ENCODE data around the gene MTOR. TPM values are rescaled to one million over a fixed set of nuclear protein-coding genes. Genes with fewer than 3 reads are reported as not detected.
A peak's percentile ranks its signal among the peaks of the same experiment; 100 is the strongest.

Gene MTOR
- polyA plus RNA-seq, 1 donor from 2014 or later: 6.9 TPM

DNA sequence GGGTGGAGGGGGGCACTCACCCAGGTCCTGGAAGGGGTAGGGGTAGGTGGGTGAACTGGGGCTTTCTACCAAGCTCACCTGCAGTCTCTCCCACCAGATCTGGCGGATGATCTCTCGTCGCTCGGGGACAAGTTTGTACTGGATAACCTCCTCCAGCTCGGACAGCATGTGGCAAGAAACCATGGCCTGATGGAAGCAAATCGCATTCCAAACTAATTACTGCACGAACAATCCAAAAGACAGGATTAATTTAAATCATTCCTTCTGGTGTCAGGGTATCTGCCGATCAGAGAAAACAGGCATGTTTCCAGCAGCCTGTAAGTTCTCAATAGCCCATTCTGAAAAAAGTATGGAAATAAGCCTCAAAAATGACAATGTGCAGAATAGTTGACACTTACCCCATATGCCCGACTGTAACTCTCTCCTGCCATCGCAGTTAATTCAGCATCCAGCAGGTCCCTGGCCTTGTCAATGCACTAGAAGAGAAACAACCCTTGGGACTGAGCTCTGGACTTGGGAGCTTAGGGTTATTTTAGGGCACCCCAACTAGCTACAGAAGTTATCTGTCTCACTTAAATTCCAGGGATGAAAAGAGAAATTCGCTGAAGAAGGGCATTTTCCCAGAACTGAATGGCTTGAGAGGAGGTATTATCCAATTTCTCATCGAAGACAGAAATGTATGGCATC, 117.6 kb downstream of the MTOR start:
- no peaks in the 10 kb centered on the region for H3K9me3 Mint-ChIP-seq
- H3K27ac Mint-ChIP-seq: no peak overlapping the region
- no peaks in the 10 kb centered on the region for H3K4me1 Mint-ChIP-seq
- no peak overlapping the region for H3K4me3 Mint-ChIP-seq
- H3K27me3 Mint-ChIP-seq: no peaks in the 10 kb centered on the region
- peaks cover 2% of the 10 kb centered on the region for H3K36me3 Mint-ChIP-seq

- H3K36me3 Mint-ChIP-seq: peaks cover 1% of the 10 kb centered on the region
- no peak overlapping the region for H3K27ac Mint-ChIP-seq
- no peaks in the 10 kb centered on the region for H3K4me1 Mint-ChIP-seq
- no peaks in the 10 kb centered on the region for H3K9me3 Mint-ChIP-seq
- H3K4me3 Mint-ChIP-seq: no peak overlapping the region
- no peaks in the 10 kb centered on the region for H3K27me3 Mint-ChIP-seq
Observed at GRCh38 chr1:11143907-11144306, 118.4 kb downstream of the MTOR start.

GRCh38 chr1:11143401-11143800, 119.0 kb downstream of the MTOR start:
- H3K27me3 Mint-ChIP-seq: no peaks in the 10 kb centered on the region
- no peak overlapping the region for H3K4me3 Mint-ChIP-seq
- peaks cover 1% of the 10 kb centered on the region for H3K36me3 Mint-ChIP-seq
- no peaks in the 10 kb centered on the region for H3K9me3 Mint-ChIP-seq
- H3K27ac Mint-ChIP-seq: peak overlapping the region in 1 of 3 donors; percentile 26
- no peaks in the 10 kb centered on the region for H3K4me1 Mint-ChIP-seq

DNA sequence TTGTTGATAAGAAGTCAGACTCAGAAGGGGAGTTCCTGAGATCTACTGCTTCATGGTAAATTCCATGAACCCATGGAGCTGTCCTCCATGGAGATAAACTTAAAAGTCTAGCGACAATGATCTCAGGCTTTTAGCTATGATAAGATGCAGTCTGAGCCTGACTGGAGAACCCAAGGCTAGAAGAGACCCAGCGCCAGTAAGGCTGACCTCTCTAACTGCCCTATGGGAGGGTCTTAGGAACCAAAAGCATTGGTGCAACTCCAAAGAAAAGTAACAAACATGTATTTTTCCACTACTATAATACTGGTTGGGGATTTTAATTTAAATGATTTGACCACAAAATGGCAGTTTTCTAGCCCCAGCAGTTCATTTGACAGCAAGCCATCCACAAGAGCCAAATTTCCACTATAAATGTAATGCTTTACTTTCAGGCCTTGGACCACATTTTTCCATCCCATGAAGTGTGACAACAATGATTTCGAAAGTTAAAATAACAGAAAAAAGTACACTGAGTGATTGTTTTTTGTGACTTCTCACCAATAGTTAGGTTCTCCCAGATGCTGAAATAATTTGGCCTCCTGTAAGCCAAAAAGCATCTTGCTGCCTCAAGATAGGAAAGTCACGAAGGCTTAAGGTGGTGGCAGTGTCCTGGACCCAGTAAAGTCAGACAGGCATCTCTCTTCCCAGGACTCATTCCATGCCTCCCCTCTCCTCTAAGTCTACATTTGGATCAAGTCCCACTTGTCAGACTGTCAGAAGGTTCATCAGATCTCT, 119.5 kb downstream of the MTOR start:
- Mint-ChIP-seq H3K27me3 (no peaks in the 10 kb centered on the region), H3K9me3 (no peaks in the 10 kb centered on the region), H3K27ac (peak overlapping the region in 1 of 3 donors; percentile 26), H3K4me3 (no peak overlapping the region), H3K4me1 (no peaks in the 10 kb centered on the region), H3K36me3 (peaks cover 1% of the 10 kb centered on the region)

DNA sequence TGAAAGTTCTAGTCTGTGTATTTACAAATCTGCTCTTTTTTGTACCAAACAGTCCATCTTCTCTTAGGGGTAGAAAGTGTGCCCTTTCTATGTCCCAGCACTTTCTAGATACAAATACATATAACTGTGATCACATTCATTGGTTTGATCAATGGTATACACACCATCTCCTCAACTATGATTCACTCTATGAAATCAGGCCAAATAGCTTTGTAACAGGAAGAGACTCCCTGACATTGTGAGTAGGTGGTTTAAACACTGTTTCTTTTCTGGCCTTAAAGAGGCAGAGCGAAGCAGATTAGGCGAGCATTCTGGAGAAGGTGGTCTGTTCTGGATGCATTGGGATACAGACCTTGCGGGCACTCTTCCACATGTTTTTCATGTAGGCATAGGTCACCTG, 123.4 kb downstream of the MTOR start:
- no peak overlapping the region for H3K27ac Mint-ChIP-seq
- no peaks in the 10 kb centered on the region for H3K27me3 Mint-ChIP-seq

DNA sequence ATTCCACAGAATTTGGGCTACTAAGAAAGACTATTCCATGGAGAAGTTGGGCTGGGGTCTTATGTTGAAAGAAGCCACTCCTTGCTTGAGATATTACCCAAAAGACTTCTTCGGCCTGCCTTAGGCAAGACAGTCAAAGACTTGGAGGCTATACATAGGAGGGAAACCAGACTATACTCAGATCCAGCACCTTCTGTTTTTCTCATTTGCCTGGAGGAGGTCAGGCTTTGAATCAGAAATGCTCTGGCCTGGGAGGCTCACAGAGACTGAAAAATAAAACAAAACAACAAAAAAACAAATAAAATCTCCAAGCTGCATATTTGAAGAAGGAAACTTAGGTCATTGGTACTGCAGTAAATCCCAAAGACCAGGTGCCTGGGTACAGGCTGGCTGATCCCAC, 124.3 kb downstream of the MTOR start:
- Mint-ChIP-seq H3K27me3 (no peaks in the 10 kb centered on the region), H3K36me3 (peaks cover 1% of the 10 kb centered on the region), H3K4me1 (no peaks in the 10 kb centered on the region), H3K4me3 (no peak overlapping the region), H3K9me3 (no peaks in the 10 kb centered on the region), H3K27ac (no peak overlapping the region)

More for the DNA sequence above, 123.4 kb downstream of the MTOR start:
- Mint-ChIP-seq H3K4me3 (no peak overlapping the region), H3K4me1 (no peaks in the 10 kb centered on the region), H3K9me3 (no peaks in the 10 kb centered on the region), H3K36me3 (peaks cover 1% of the 10 kb centered on the region)

GRCh38 chr1:11134898-11135266, 127.5 kb downstream of the MTOR start:
- no peaks in the 10 kb centered on the region for H3K27me3 Mint-ChIP-seq
- H3K27ac Mint-ChIP-seq: no peak overlapping the region
- no peaks in the 10 kb centered on the region for H3K4me1 Mint-ChIP-seq
- H3K9me3 Mint-ChIP-seq: no peaks in the 10 kb centered on the region
- peaks cover 5% of the 10 kb centered on the region for H3K36me3 Mint-ChIP-seq
- H3K4me3 Mint-ChIP-seq: no peak overlapping the region

DNA sequence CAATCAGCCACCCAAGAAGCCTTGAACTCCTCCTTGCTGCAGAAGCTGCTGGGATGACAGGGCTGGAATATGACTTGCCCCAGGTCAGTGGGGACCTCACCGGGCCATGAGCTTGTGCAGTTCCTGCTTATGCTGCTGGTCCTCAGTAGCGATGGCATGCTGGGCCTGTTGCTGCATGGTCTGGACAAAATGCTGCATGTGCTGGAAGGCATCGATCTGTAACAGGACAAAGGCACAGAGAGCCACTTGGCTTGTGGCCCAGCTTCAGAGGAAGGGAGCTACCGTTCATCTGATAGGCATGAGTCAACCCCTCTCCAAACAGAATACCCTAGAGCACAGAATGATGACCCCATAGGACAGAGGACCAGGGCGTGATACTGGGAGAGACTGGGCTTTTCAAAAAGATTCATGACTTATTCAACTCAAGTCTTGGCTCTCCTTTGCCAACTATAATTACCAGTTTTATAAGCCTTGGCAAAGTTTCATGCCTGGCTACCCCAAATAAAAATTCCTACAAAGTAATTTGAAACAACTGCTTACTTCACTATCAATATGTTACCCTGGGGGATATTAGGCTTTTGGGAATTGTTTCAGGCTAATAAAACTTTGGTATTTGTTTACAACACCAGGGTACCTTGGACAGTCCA, 128.0 kb downstream of the MTOR start:
- H3K27ac Mint-ChIP-seq: peak overlapping the region in 1 of 3 donors; percentile 24
- H3K4me1 Mint-ChIP-seq: no peaks in the 10 kb centered on the region
- H3K4me3 Mint-ChIP-seq: no peak overlapping the region
- no peaks in the 10 kb centered on the region for H3K9me3 Mint-ChIP-seq
- H3K36me3 Mint-ChIP-seq: peaks cover 5% of the 10 kb centered on the region
- H3K27me3 Mint-ChIP-seq: no peaks in the 10 kb centered on the region

DNA sequence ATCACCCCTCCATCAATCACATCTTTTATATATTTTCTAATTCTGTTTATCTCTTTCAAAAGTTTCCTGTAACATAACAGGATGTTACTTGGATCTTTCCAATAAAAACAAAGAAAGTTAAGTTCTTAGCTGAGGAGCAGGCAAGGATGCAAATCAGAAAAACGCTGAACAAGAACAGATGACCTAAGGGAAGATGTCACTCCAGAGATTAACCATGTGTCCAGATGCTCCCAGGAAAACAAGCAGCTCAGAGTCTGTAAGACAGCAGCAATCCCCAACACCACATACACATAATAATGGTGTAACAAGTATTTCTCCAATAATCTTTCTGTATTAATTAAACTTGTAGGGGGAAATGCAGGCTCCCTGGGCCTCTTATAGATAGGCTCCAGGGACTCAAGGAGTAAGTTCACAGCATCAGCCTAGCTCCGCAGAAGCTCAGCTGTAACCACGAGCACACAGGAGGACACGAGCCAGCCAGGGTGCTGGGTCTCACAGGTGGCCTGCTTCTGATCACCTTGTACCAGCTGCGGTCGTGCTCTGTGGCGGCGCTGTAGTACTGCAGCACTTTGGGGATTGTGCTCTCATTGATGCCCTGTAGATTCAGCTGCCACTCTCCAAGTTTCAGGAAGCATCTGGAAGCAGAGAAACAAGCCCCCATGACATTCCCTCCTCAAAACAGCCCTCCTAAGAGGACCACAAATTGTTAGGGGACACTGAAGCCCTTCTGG, 129.6 kb downstream of the MTOR start:
- H3K9me3 Mint-ChIP-seq: no peaks in the 10 kb centered on the region
- no peaks in the 10 kb centered on the region for H3K27me3 Mint-ChIP-seq
- no peak overlapping the region for H3K27ac Mint-ChIP-seq
- H3K36me3 Mint-ChIP-seq: peaks cover 11% of the 10 kb centered on the region
- no peak overlapping the region for H3K4me3 Mint-ChIP-seq
- H3K4me1 Mint-ChIP-seq: no peaks in the 10 kb centered on the region

DNA sequence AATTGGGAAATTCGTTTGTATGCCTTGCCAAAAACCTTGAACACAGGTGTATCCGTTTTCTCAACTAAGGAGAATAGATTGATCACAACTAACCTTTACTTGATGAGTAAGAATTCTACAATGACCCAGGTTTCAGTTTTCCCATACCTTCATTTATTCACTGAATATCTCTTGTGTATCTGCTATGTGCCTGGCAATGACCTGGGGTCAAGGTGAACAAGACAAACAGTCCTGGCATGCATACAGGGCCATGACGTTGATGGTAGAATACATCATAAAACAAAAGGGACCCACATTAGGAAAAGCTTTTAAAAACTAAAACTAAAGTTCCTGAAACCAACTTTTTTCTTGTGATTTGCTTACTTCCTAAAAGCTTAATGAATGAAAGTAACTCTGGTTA, 130.5 kb downstream of the MTOR start:
- peaks cover 14% of the 10 kb centered on the region for H3K36me3 Mint-ChIP-seq
- no peaks in the 10 kb centered on the region for H3K9me3 Mint-ChIP-seq
- H3K4me3 Mint-ChIP-seq: no peak overlapping the region
- no peaks in the 10 kb centered on the region for H3K27me3 Mint-ChIP-seq
- no peak overlapping the region for H3K27ac Mint-ChIP-seq
- no peaks in the 10 kb centered on the region for H3K4me1 Mint-ChIP-seq

DNA sequence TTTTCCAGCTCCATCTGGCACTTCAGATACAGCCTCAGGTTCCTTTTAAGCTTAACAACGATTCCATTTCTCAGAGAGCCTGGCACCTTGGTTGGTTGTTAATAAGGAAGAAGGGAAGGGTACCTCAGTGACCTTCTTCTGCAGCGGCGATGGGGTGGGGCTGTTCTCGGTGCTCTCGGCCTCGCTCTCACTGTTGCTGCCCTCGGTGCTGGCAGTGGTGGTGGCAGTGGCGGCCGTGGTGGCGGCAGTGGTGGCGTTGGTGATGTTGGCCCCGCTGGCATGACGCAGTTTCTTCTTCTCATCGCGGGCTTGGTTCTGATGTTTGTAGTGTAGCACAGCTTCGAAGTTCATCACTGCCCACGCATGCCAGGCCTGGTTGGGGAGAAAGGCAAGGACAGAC, 131.9 kb downstream of the MTOR start:
- no peaks in the 10 kb centered on the region for H3K4me1 Mint-ChIP-seq
- no peak overlapping the region for H3K4me3 Mint-ChIP-seq
- H3K27me3 Mint-ChIP-seq: no peaks in the 10 kb centered on the region
- peaks cover 16% of the 10 kb centered on the region for H3K36me3 Mint-ChIP-seq
- H3K9me3 Mint-ChIP-seq: no peaks in the 10 kb centered on the region
- no peak overlapping the region for H3K27ac Mint-ChIP-seq

GRCh38 chr1:11129649-11130390, 132.5 kb downstream of the MTOR start:
- Mint-ChIP-seq H3K4me1 (no peaks in the 10 kb centered on the region), H3K36me3 (peaks cover 20% of the 10 kb centered on the region)

DNA sequence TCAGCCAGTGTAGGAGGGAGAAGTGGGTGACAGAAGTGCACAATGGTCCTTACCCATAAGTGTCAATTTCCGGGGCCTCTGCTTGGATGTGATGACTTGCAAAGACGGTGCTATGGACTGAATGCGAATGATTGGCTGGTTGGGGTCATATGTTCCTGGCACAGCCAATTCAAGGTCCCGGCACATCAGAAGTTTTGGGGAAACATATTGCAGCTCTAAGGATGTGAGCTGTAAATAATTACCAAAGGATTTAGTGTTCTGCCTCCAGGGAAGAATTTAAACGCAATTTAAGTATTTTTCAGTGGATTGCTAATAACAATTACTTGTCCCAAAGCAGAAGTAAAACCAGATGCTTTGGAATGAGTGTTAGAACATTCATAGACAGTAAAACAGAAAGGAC, 135.8 kb downstream of the MTOR start:
- Mint-ChIP-seq H3K27me3 (no peaks in the 10 kb centered on the region), H3K9me3 (no peaks in the 10 kb centered on the region), H3K27ac (peak overlapping the region in 1 of 3 donors; percentile 8), H3K36me3 (peaks cover 18% of the 10 kb centered on the region), H3K4me3 (no peak overlapping the region), H3K4me1 (no peaks in the 10 kb centered on the region)

More at GRCh38 chr1:11129649-11130390, 132.5 kb downstream of the MTOR start:
- Mint-ChIP-seq H3K9me3 (no peaks in the 10 kb centered on the region), H3K27me3 (no peaks in the 10 kb centered on the region), H3K4me3 (no peak overlapping the region), H3K27ac (no peak overlapping the region)

GRCh38 chr1:11125931-11126330, 136.4 kb downstream of the MTOR start:
- no peaks in the 10 kb centered on the region for H3K27me3 Mint-ChIP-seq
- H3K36me3 Mint-ChIP-seq: peaks cover 16% of the 10 kb centered on the region
- no peak overlapping the region for H3K4me3 Mint-ChIP-seq
- peak overlapping the region in 1 of 3 donors; percentile 8 for H3K27ac Mint-ChIP-seq
- H3K9me3 Mint-ChIP-seq: no peaks in the 10 kb centered on the region
- no peaks in the 10 kb centered on the region for H3K4me1 Mint-ChIP-seq

Measured in IgD-negative memory B cell (primary cell).